ENCODE measurements around the gene SRP72. TPM values are rescaled to one million over a fixed set of nuclear protein-coding genes. Genes with fewer than 3 reads are reported as not detected.

SRP72 gene
- total RNA-seq, 4 donors from 2014 or later, result 36.4 to 78.8 (median 60.1) TPM

- no peaks in the 10 kb centered on the region for H3K4me1 ChIP-seq
- TF ChIP-seq CTCF (IDR thresholded peaks at IDR 0.05), result no peak
- no peak for TF ChIP-seq POLR2A (IDR thresholded peaks at IDR 0.05)
- H3K4me3 ChIP-seq, result no peak overlapping the region
- H3K36me3 ChIP-seq, result peaks cover 0 to 98% (median 30%) of the 10 kb centered on the region in 3 donors
- H3K27me3 ChIP-seq, result no peaks in the 10 kb centered on the region
- WGBS, 2 donors, result 91 to 96% methylated on average over 1 of the region's 1 CpG
- intact Hi-C loops (cut with DNase I), result no loop called here
- no peaks in the 10 kb centered on the region for H3K9me3 ChIP-seq
- DNase-seq, result no peak
- no peak overlapping the region for H3K27ac ChIP-seq
Observed at GRCh38 chr4:56450342-56450741, 17.1 kb upstream of the SRP72 start.

- WGBS, 2 donors, result 64 to 73% methylated on average over 3 of the region's 3 CpGs
- Histone ChIP-seq H3K4me1 (peaks cover 0 to 8% (median 0%) of the 10 kb centered on the region in 3 donors), H3K36me3 (peaks cover 0 to 82% (median 8%) of the 10 kb centered on the region in 3 donors), H3K27me3 (no peaks in the 10 kb centered on the region), H3K27ac (no peak overlapping the region), H3K4me3 (no peak overlapping the region), H3K9me3 (no peaks in the 10 kb centered on the region)
- intact Hi-C loops (cut with DNase I), result no loop called here
- DNase-seq, result no peak
- TF ChIP-seq POLR2A (IDR thresholded peaks at IDR 0.05), result no peak
- no peak for TF ChIP-seq CTCF (IDR thresholded peaks at IDR 0.05)
Observed at GRCh38 chr4:56460085-56460484, 7.3 kb upstream of the SRP72 start.

- no peak for TF ChIP-seq CTCF (IDR thresholded peaks at IDR 0.05)
- no peak for TF ChIP-seq POLR2A (IDR thresholded peaks at IDR 0.05)
- no peak overlapping the region for H3K27ac ChIP-seq
- peaks cover 0 to 61% (median 8%) of the 10 kb centered on the region in 3 donors for H3K36me3 ChIP-seq
- peaks cover 9 to 24% (median 11%) of the 10 kb centered on the region in 3 donors for H3K4me1 ChIP-seq
- no peaks in the 10 kb centered on the region for H3K27me3 ChIP-seq
- intact Hi-C loops (cut with DNase I), result no loop called here
- no peak for DNase-seq
- no peaks in the 10 kb centered on the region for H3K9me3 ChIP-seq
- no peak overlapping the region for H3K4me3 ChIP-seq
Observed at GRCh38 chr4:56462157-56462556, 5.3 kb upstream of the SRP72 start.

GRCh38 chr4:56463711-56464110, 3.7 kb upstream of the SRP72 start:
- TF ChIP-seq POLR2A (IDR thresholded peaks at IDR 0.05) (no peak), CTCF (IDR thresholded peaks at IDR 0.05) (no peak)
- Histone ChIP-seq H3K27ac (no peak overlapping the region), H3K9me3 (no peaks in the 10 kb centered on the region), H3K27me3 (no peaks in the 10 kb centered on the region), H3K4me1 (peaks cover 13 to 31% (median 16%) of the 10 kb centered on the region in 3 donors), H3K4me3 (no peak overlapping the region), H3K36me3 (peaks cover 0 to 46% (median 8%) of the 10 kb centered on the region in 3 donors)
- WGBS, 2 donors, result 90 to 91% methylated on average over 5 of the region's 5 CpGs
- no peak for DNase-seq
- intact Hi-C loops (cut with DNase I), result no loop called here

GRCh38 chr4:56464581-56464980, 2.8 kb upstream of the SRP72 start:
- H3K36me3 ChIP-seq, result peaks cover 0 to 37% (median 8%) of the 10 kb centered on the region in 3 donors
- H3K9me3 ChIP-seq, result no peaks in the 10 kb centered on the region
- 74 to 79% methylated on average over 3 of the region's 3 CpGs for WGBS, 2 donors
- intact Hi-C loops (cut with DNase I), result no loop called here
- H3K4me3 ChIP-seq, result no peak overlapping the region
- no peak overlapping the region for H3K27ac ChIP-seq
- peaks cover 14 to 39% (median 22%) of the 10 kb centered on the region in 3 donors for H3K4me1 ChIP-seq
- no peak for DNase-seq
- no peaks in the 10 kb centered on the region for H3K27me3 ChIP-seq
- TF ChIP-seq POLR2A (IDR thresholded peaks at IDR 0.05) (no peak), CTCF (IDR thresholded peaks at IDR 0.05) (no peak)

Data from esophagus squamous epithelium (tissue), 5 donors.